Lower lobe of right lung (tissue), 2 donors: ENCODE measurements around the gene MYZAP. TPM values are rescaled to one million over a fixed set of nuclear protein-coding genes. Genes with fewer than 3 reads are reported as not detected.
A peak's percentile ranks its signal among the peaks of the same experiment; 100 is the strongest.

Experiments
- ATAC-seq, 2 donors: fragments of 200-7000 bp; cut with Tn5 transposase; one replicate each; pipeline ENCODE4 v1.9.1; 2020 to 2022; ENCODE audit warnings: mild to moderate bottlenecking in 2 of 2, moderate library complexity in 2 of 2
- DNase-seq: peaks from one replicate; pipeline ENCODE4 v3.0.0-alpha.2; 2020
- H3K27ac ChIP-seq: fragments of 200-600 bp; one replicate; pipeline ENCODE4 v1.8.0; 2022
- H3K27me3 ChIP-seq: fragments of 200-600 bp; one replicate; pipeline ENCODE4 v1.8.0; 2022; ENCODE audit warnings: low read depth
- H3K36me3 ChIP-seq: fragments of 200-600 bp; one replicate; pipeline ENCODE4 v1.8.0; 2022; ENCODE audit warnings: mild to moderate bottlenecking
- H3K4me1 ChIP-seq: fragments of 200-600 bp; one replicate; pipeline ENCODE4 v1.8.0; 2022
- H3K4me3 ChIP-seq: fragments of 200-600 bp; one replicate; pipeline ENCODE4 v1.8.0; 2022; ENCODE audit warnings: mild to moderate bottlenecking
- H3K9me3 ChIP-seq: fragments of 200-600 bp; one replicate; pipeline ENCODE4 v1.8.0; 2022
- CTCF ChIP-seq: fragments of 200-600 bp; IDR thresholded peaks from one replicate; pipeline ENCODE4 v1.8.0; 2022; ENCODE audit warnings: antibody characterized with exemption, mild to moderate bottlenecking
- intact Hi-C: fragments of 100-400 bp; cut with DNase I; formaldehyde crosslinking; loops from one replicate; pipeline ENCODE4 v1.11.0; 2022
- total RNA-seq: library from RNA; stranded (reverse); fragmentation: NEBNext Ultra II Directional; extraction: Animal tissue kit (Norgen Biotek cat#: 25700); gene quantifications from one replicate; pipeline ENCODE4 v1.2.1, GENCODE V29; 2021
- donor health status: DM: no; HTN: yes; CAD: no; lungs with severe emphysema.

MYZAP gene
- total RNA-seq, 1 donor from 2014 or later = 41.3 TPM

GRCh38 chr15:57592426-57592825 is 722 bp downstream of the MYZAP start:
- Histone ChIP-seq H3K9me3 (no peaks in the 10 kb centered on the region), H3K4me1 (peaks cover 51% of the 10 kb centered on the region), H3K36me3 (no peaks in the 10 kb centered on the region), H3K4me3 (peak overlapping the region; percentile 68), H3K27ac (peak overlapping the region; percentile 77), H3K27me3 (no peaks in the 10 kb centered on the region)
- DNase-seq (no peak), ATAC-seq (no peak)
- no peak for TF ChIP-seq CTCF
- intact Hi-C loops = no loop called here

GRCh38 chr15:57592836-57593420 is 1.2 kb downstream of the MYZAP start:
- no peaks in the 10 kb centered on the region for H3K9me3 ChIP-seq
- no peaks in the 10 kb centered on the region for H3K27me3 ChIP-seq
- H3K27ac ChIP-seq = peak overlapping the region; percentile 77
- H3K4me1 ChIP-seq = peaks cover 51% of the 10 kb centered on the region
- peak overlapping the region; percentile 68 for H3K4me3 ChIP-seq
- DNase-seq = no peak
- no peak for TF ChIP-seq CTCF
- H3K36me3 ChIP-seq = no peaks in the 10 kb centered on the region
- no peak for ATAC-seq
- intact Hi-C loops = no loop called here

GRCh38 chr15:57594479-57594878 is 2.8 kb downstream of the MYZAP start:
- Histone ChIP-seq H3K4me1 (peaks cover 41% of the 10 kb centered on the region), H3K4me3 (no peak overlapping the region), H3K36me3 (no peaks in the 10 kb centered on the region), H3K27ac (peak overlapping the region; percentile 70), H3K9me3 (no peaks in the 10 kb centered on the region), H3K27me3 (no peaks in the 10 kb centered on the region)
- TF ChIP-seq CTCF = no peak
- intact Hi-C loops = no loop called here
- ATAC-seq (no peak), DNase-seq (no peak)

GRCh38 chr15:57595011-57595866 is 3.5 kb downstream of the MYZAP start:
- no peaks in the 10 kb centered on the region for H3K9me3 ChIP-seq
- H3K4me3 ChIP-seq = no peak overlapping the region
- intact Hi-C loops = no loop called here
- H3K4me1 ChIP-seq = peaks cover 33% of the 10 kb centered on the region
- no peak for TF ChIP-seq CTCF
- H3K27ac ChIP-seq = peak overlapping the region; percentile 70
- H3K36me3 ChIP-seq = no peaks in the 10 kb centered on the region
- DNase-seq (no peak), ATAC-seq (peak in 1 of 2 donors; percentile 2)
- H3K27me3 ChIP-seq = no peaks in the 10 kb centered on the region

- Histone ChIP-seq H3K9me3 (no peaks in the 10 kb centered on the region), H3K4me3 (no peak overlapping the region), H3K36me3 (no peaks in the 10 kb centered on the region), H3K27me3 (no peaks in the 10 kb centered on the region), H3K4me1 (peaks cover 24% of the 10 kb centered on the region), H3K27ac (peak overlapping the region; percentile 70)
- intact Hi-C loops = no loop called here
- ATAC-seq = no peak
- no peak for TF ChIP-seq CTCF
- DNase-seq = no peak
Measured at GRCh38 chr15:57596301-57596855, 4.7 kb downstream of the MYZAP start.
